Neural progenitor cell (in vitro differentiated cells): ENCODE results near the gene RTN4RL1. TPM values are rescaled to one million over a fixed set of nuclear protein-coding genes. Genes with fewer than 3 reads are reported as not detected.
A peak's percentile ranks its signal among the peaks of the same experiment; 100 is the strongest.

Source experiments
- DNase-seq: peaks from one replicate; pipeline ENCODE4 v3.0.0-alpha.2; 2016; ENCODE audit warnings: low spot score
- H2AFZ ChIP-seq: fragments of 200-600 bp; sonication (generic); replicated peaks from 2 replicates; pipeline ENCODE4 v1.6.1; 2016; ENCODE audit warnings: antibody characterized with exemption
- H3F3A ChIP-seq: fragments of 200-600 bp; sonication (generic); 2 replicates; pipeline ENCODE4 v1.6.1; 2016; ENCODE audit warnings: antibody characterized with exemption, low read depth
- H3K27ac ChIP-seq: fragments of 200-600 bp; sonication (generic); 2 replicates; pipeline ENCODE4 v1.5.1; 2016; ENCODE audit warnings: mild to moderate bottlenecking
- H3K27me3 ChIP-seq: fragments of 200-600 bp; sonication (generic); 2 replicates; pipeline ENCODE4 v1.6.1; 2016; ENCODE audit warnings: mild to moderate bottlenecking, moderate library complexity
- H3K36me3 ChIP-seq: fragments of 200-600 bp; sonication (generic); 2 replicates; pipeline ENCODE4 v1.5.1; 2016
- H3K4me1 ChIP-seq: fragments of 200-600 bp; sonication (generic); 2 replicates; pipeline ENCODE4 v1.6.1; 2016; ENCODE audit warnings: mixed run types
- H3K4me2 ChIP-seq: fragments of 200-600 bp; sonication (generic); 2 replicates; pipeline ENCODE4 v1.6.1; 2016
- H3K4me3 ChIP-seq: fragments of 200-600 bp; sonication (generic); 2 replicates; pipeline ENCODE4 v1.5.1; 2016
- H3K79me2 ChIP-seq: fragments of 200-600 bp; sonication (generic); 2 replicates; pipeline ENCODE4 v1.6.1; 2016; ENCODE audit warnings: low read depth
- H3K9ac ChIP-seq: fragments of 200-600 bp; sonication (generic); 2 replicates; pipeline ENCODE4 v1.6.1; 2016
- H3K9me3 ChIP-seq: fragments of 200-600 bp; sonication (generic); 2 replicates; pipeline ENCODE4 v1.5.1; 2016; ENCODE audit warnings: low read depth
- H4K20me1 ChIP-seq: fragments of 200-600 bp; sonication (generic); 2 replicates; pipeline ENCODE4 v1.6.1; 2016; ENCODE audit warnings: low read depth
- H3K27ac Mint-ChIP-seq: 3 replicates; pipeline ENCODE4 v1.8.0; 2021; ENCODE audit warnings: mixed read lengths
- H3K27me3 Mint-ChIP-seq: 2 replicates; pipeline ENCODE4 v1.8.0; 2022; ENCODE audit warnings: low read depth, mild to moderate bottlenecking, inconsistent platforms, moderate library complexity, mixed read lengths; ENCODE audit not compliant: insufficient read depth
- H3K36me3 Mint-ChIP-seq: 3 replicates; pipeline ENCODE4 v1.8.0; 2021; ENCODE audit warnings: mixed read lengths
- H3K4me1 Mint-ChIP-seq: 3 replicates; pipeline ENCODE4 v1.8.0; 2021; ENCODE audit warnings: mixed read lengths
- H3K4me3 Mint-ChIP-seq: 3 replicates; pipeline ENCODE4 v1.8.0; 2021; ENCODE audit warnings: mild to moderate bottlenecking, moderate library complexity, mixed read lengths
- H3K9me3 Mint-ChIP-seq: 3 replicates; pipeline ENCODE4 v1.8.0; 2020; ENCODE audit warnings: mixed read lengths
- CTCF ChIP-seq: fragments of 200-600 bp; sonication (generic); IDR thresholded peaks from 2 replicates; pipeline ENCODE4 v1.5.1; 2017; ENCODE audit warnings: antibody characterized with exemption, mild to moderate bottlenecking
- EZH2 ChIP-seq: fragments of 200-600 bp; sonication (generic); IDR thresholded peaks from 2 replicates; pipeline ENCODE4 v1.6.1; 2017; ENCODE audit warnings: antibody characterized with exemption, mild to moderate bottlenecking, moderate library complexity
- EZH2phosphoT487 ChIP-seq: fragments of 200-600 bp; sonication (generic); IDR thresholded peaks from 2 replicates; pipeline ENCODE4 v1.6.1; 2017; ENCODE audit warnings: antibody characterized with exemption
- total RNA-seq: library from RNA; depleted of rRNA; stranded (reverse); fragments of >200 nt; gene quantifications from 2 replicates; pipeline ENCODE4 v1.2.3, GENCODE V29; 2015; ENCODE audit warnings: low replicate concordance

Gene RTN4RL1
- total RNA-seq, 1 donor from 2014 or later, result 3.4 TPM

- no peaks in the 10 kb centered on the region for H4K20me1 ChIP-seq
- DNase-seq, result no peak
Observed at GRCh38 chr17:1945621-1946020, 79.5 kb downstream of the RTN4RL1 start.

GRCh38 chr17:1943436-1943831 is 81.7 kb downstream of the RTN4RL1 start:
- Histone ChIP-seq H3K27me3 (no peaks in the 10 kb centered on the region), H3K4me3 (no peak overlapping the region), H3K36me3 (no peaks in the 10 kb centered on the region), H3F3A (peaks cover 12% of the 10 kb centered on the region), H4K20me1 (no peaks in the 10 kb centered on the region), H3K4me1 (peaks cover 46% of the 10 kb centered on the region), H3K9ac (no peak overlapping the region), H3K9me3 (no peaks in the 10 kb centered on the region), H2AFZ (no peak overlapping the region), H3K79me2 (no peaks in the 10 kb centered on the region), H3K27ac (no peak overlapping the region), H3K4me2 (no peak overlapping the region)
- Mint-ChIP-seq H3K36me3 (no peaks in the 10 kb centered on the region), H3K4me3 (no peak overlapping the region), H3K27ac (peak overlapping the region; percentile 29), H3K9me3 (no peaks in the 10 kb centered on the region), H3K4me1 (peaks cover 42% of the 10 kb centered on the region), H3K27me3 (peaks cover 6% of the 10 kb centered on the region)
- TF ChIP-seq EZH2phosphoT487, result no peak
- TF ChIP-seq EZH2, result no peak
- no peak for TF ChIP-seq CTCF
- DNase-seq, result no peak

More at GRCh38 chr17:1945621-1946020, 79.5 kb downstream of the RTN4RL1 start:
- H3K9me3 Mint-ChIP-seq, result no peaks in the 10 kb centered on the region
- H3K4me1 ChIP-seq, result peaks cover 44% of the 10 kb centered on the region
- peaks cover 12% of the 10 kb centered on the region for H3F3A ChIP-seq
- H3K36me3 Mint-ChIP-seq, result no peaks in the 10 kb centered on the region
- H2AFZ ChIP-seq, result peak overlapping the region; percentile 23
- H3K9ac ChIP-seq, result no peak overlapping the region
- no peaks in the 10 kb centered on the region for H3K9me3 ChIP-seq
- no peaks in the 10 kb centered on the region for H3K36me3 ChIP-seq
- H3K27ac Mint-ChIP-seq, result peak overlapping the region; percentile 96
- H3K27me3 ChIP-seq, result no peaks in the 10 kb centered on the region
- H3K4me3 Mint-ChIP-seq, result peak overlapping the region; percentile 9
- peak overlapping the region; percentile 62 for H3K27ac ChIP-seq
- peaks cover 45% of the 10 kb centered on the region for H3K4me1 Mint-ChIP-seq
- TF ChIP-seq CTCF (no peak), EZH2phosphoT487 (no peak), EZH2 (no peak)
- no peaks in the 10 kb centered on the region for H3K79me2 ChIP-seq
- H3K4me3 ChIP-seq, result no peak overlapping the region
- peaks cover 5% of the 10 kb centered on the region for H3K27me3 Mint-ChIP-seq
- H3K4me2 ChIP-seq, result peak overlapping the region; percentile 21

GRCh38 chr17:1942666-1943435 is 82.3 kb downstream of the RTN4RL1 start:
- no peaks in the 10 kb centered on the region for H3K27me3 ChIP-seq
- H3K36me3 Mint-ChIP-seq, result no peaks in the 10 kb centered on the region
- peaks cover 12% of the 10 kb centered on the region for H3F3A ChIP-seq
- no peak overlapping the region for H3K27ac ChIP-seq
- no peak overlapping the region for H3K9ac ChIP-seq
- H3K27ac Mint-ChIP-seq, result no peak overlapping the region
- H3K36me3 ChIP-seq, result no peaks in the 10 kb centered on the region
- H4K20me1 ChIP-seq, result no peaks in the 10 kb centered on the region
- no peaks in the 10 kb centered on the region for H3K79me2 ChIP-seq
- H3K27me3 Mint-ChIP-seq, result peaks cover 6% of the 10 kb centered on the region
- no peak overlapping the region for H3K4me3 Mint-ChIP-seq
- H3K9me3 Mint-ChIP-seq, result no peaks in the 10 kb centered on the region
- H3K4me2 ChIP-seq, result no peak overlapping the region
- no peak overlapping the region for H2AFZ ChIP-seq
- H3K4me3 ChIP-seq, result no peak overlapping the region
- DNase-seq, result no peak
- TF ChIP-seq EZH2, result no peak
- peaks cover 40% of the 10 kb centered on the region for H3K4me1 ChIP-seq
- H3K9me3 ChIP-seq, result no peaks in the 10 kb centered on the region
- peaks cover 36% of the 10 kb centered on the region for H3K4me1 Mint-ChIP-seq

GRCh38 chr17:1942066-1942365 is 83.1 kb downstream of the RTN4RL1 start:
- Mint-ChIP-seq H3K9me3 (no peaks in the 10 kb centered on the region), H3K4me3 (no peak overlapping the region), H3K27me3 (peaks cover 6% of the 10 kb centered on the region), H3K27ac (no peak overlapping the region), H3K36me3 (no peaks in the 10 kb centered on the region), H3K4me1 (peaks cover 28% of the 10 kb centered on the region)
- Histone ChIP-seq H3K27ac (no peak overlapping the region), H4K20me1 (no peaks in the 10 kb centered on the region), H2AFZ (no peak overlapping the region), H3K4me2 (peak overlapping the region; percentile 42), H3K27me3 (no peaks in the 10 kb centered on the region), H3F3A (peaks cover 12% of the 10 kb centered on the region), H3K4me3 (no peak overlapping the region), H3K9me3 (no peaks in the 10 kb centered on the region), H3K36me3 (no peaks in the 10 kb centered on the region), H3K9ac (no peak overlapping the region), H3K4me1 (peaks cover 32% of the 10 kb centered on the region), H3K79me2 (no peaks in the 10 kb centered on the region)
- no peak for TF ChIP-seq EZH2phosphoT487
- TF ChIP-seq CTCF, result no peak
- TF ChIP-seq EZH2, result no peak
- DNase-seq, result no peak
